RWPE1 (cell line): ENCODE data around the gene ZSCAN25.

ENCODE experiments used
- CTCF ChIA-PET: fragments of 350-600 bp; sonication (Branson Sonifier 250); formaldehyde crosslinking; extraction: SDS; loops from one replicate; lab custom pipeline; 2021; lab: Yijun Ruan, JAX
- POLR2A ChIA-PET: fragments of 400-600 bp; formaldehyde crosslinking; extraction: SDS; loops from one replicate; lab custom pipeline; 2020; ENCODE audit warnings: antibody characterized with exemption; ENCODE audit not compliant: low non-redundant PET; lab: Yijun Ruan, JAX
- DNase-seq: peaks from one replicate; pipeline ENCODE4 v3.0.0; 2012; ENCODE audit warnings: low spot score
- H3K27ac ChIP-seq: fragments of 450-650 bp; 2 replicates; pipeline ENCODE4 v1.5.1; 2017
- CTCF ChIP-seq: fragments of 450-650 bp; conservative IDR thresholded peaks from 2 replicates; pipeline ENCODE4 v1.5.1; 2017; ENCODE audit warnings: low read depth, mild to moderate bottlenecking

Gene ZSCAN25

GRCh38 chr7:99615989-99616358 is 772 bp upstream of the ZSCAN25 start:
- peak overlapping the region; percentile 77 for H3K27ac ChIP-seq
- DNase-seq, result no peak
- ChIA-PET POLR2A (interaction anchor here (0.5 to 0.7 kb wide), 2 partner anchors 13 to 78 kb away, joined by 6 read pairs; no protein-coding TSS in a partner anchor), CTCF (interaction anchor here (0.6 to 1.0 kb wide), 3 partner anchors 92 to 905 kb away, joined by 3 read pairs; no protein-coding TSS in a partner anchor)
- TF ChIP-seq CTCF, result no peak

GRCh38 chr7:99617192-99617781 is 541 bp downstream of the ZSCAN25 start:
- ChIA-PET POLR2A (interaction anchor here (0.6 to 1.2 kb wide), 3 partner anchors 37 to 300 kb away, joined by 4 read pairs; partner anchors contain the start of gene ZNF394), CTCF (interaction anchor here (0.6 kb wide), 2 partner anchors 53 to 463 kb away, joined by 3 to 4 read pairs; no protein-coding TSS in a partner anchor)
- DNase-seq, result no peak
- H3K27ac ChIP-seq, result peak overlapping the region; percentile 77
- no peak for TF ChIP-seq CTCF

GRCh38 chr7:99618726-99619125 is 2.0 kb downstream of the ZSCAN25 start:
- peak; percentile 85 for DNase-seq
- TF ChIP-seq CTCF, result no peak
- ChIA-PET POLR2A (interaction anchor here (0.5 kb wide), 1 partner anchor 185 kb away, joined by 3 read pairs; no protein-coding TSS in a partner anchor), CTCF (interaction anchor here (0.6 kb wide), 1 partner anchor 93 kb away, joined by 3 read pairs; no protein-coding TSS in a partner anchor)
- H3K27ac ChIP-seq, result peak overlapping the region; percentile 73

- DNase-seq, result no peak
These were observed 2.9 kb downstream of the ZSCAN25 start for GRCh38 chr7:99619571-99620130.

GRCh38 chr7:99621271-99621670 is 4.5 kb downstream of the ZSCAN25 start:
- TF ChIP-seq CTCF, result no peak
- ChIA-PET CTCF (interaction anchor here (0.6 to 1.0 kb wide), 2 partner anchors 10 to 370 kb away, joined by 4 to 6 read pairs; no protein-coding TSS in a partner anchor), POLR2A (no interaction called here)
- no peak for DNase-seq
- peak overlapping the region; percentile 92 for H3K27ac ChIP-seq

More at GRCh38 chr7:99619571-99620130, 2.9 kb downstream of the ZSCAN25 start:
- ChIA-PET CTCF (interaction anchor here (0.6 kb wide), 1 partner anchor 374 kb away, joined by 4 read pairs; no protein-coding TSS in a partner anchor), POLR2A (no interaction called here)
- TF ChIP-seq CTCF, result no peak
- peak overlapping the region; percentile 83 for H3K27ac ChIP-seq

- CTCF ChIA-PET, result interaction anchor here (0.8 kb wide), 1 partner anchor 9 kb away, joined by 4 read pairs; no protein-coding TSS in a partner anchor
- DNase-seq, result no peak
- peak overlapping the region; percentile 92 for H3K27ac ChIP-seq
- POLR2A ChIA-PET, result no interaction called here
- TF ChIP-seq CTCF, result no peak
These were observed 5.8 kb downstream of the ZSCAN25 start for GRCh38 chr7:99622596-99622995.
